Measurements from ENCODE around the gene U2AF2. TPM values are rescaled to one million over a fixed set of nuclear protein-coding genes. Genes with fewer than 3 reads are reported as not detected.

Gene U2AF2
- total and polyA plus RNA-seq, 9 of the 15 experiments (the other 6 are each of a cell fraction or from before 2014, with no cell fraction given), result 3.0 to 331 (median 157) TPM

- TF ChIP-seq, protein P1, sequence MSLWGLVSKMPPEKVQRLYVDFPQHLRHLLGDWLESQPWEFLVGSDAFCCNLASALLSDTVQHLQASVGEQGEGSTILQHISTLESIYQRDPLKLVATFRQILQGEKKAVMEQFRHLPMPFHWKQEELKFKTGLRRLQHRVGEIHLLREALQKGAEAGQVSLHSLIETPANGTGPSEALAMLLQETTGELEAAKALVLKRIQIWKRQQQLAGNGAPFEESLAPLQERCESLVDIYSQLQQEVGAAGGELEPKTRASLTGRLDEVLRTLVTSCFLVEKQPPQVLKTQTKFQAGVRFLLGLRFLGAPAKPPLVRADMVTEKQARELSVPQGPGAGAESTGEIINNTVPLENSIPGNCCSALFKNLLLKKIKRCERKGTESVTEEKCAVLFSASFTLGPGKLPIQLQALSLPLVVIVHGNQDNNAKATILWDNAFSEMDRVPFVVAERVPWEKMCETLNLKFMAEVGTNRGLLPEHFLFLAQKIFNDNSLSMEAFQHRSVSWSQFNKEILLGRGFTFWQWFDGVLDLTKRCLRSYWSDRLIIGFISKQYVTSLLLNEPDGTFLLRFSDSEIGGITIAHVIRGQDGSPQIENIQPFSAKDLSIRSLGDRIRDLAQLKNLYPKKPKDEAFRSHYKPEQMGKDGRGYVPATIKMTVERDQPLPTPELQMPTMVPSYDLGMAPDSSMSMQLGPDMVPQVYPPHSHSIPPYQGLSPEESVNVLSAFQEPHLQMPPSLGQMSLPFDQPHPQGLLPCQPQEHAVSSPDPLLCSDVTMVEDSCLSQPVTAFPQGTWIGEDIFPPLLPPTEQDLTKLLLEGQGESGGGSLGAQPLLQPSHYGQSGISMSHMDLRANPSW (CRISPR knock-in tag; IDR thresholded peaks at IDR 0.05), result no peak
- no peak for TF ChIP-seq SAFB (IDR thresholded peaks at IDR 0.05; ENCODE audit: borderline replicate concordance, low read depth, low read length)
- no peak for TF ChIP-seq ZNF507 (tag; conservative IDR thresholded peaks at IDR 0.05)
- TF ChIP-seq ETV6 (IDR thresholded peaks at IDR 0.05; ENCODE audit: borderline replicate concordance in 1 of 2, low read depth in 2 of 2, low read length in 1 of 2), result no peak
- TF ChIP-seq ETV6 (CRISPR knock-in tag; IDR thresholded peaks at IDR 0.05; ENCODE audit: borderline replicate concordance), result no peak
- peak; percentile 37; the same call in 1 of the 2 replicates for TF ChIP-seq NFIC (IDR thresholded peaks at IDR 0.05)
- no peak for TF ChIP-seq SREBF2 (CRISPR knock-in tag; IDR thresholded peaks at IDR 0.05)
- TF ChIP-seq, protein P2, sequence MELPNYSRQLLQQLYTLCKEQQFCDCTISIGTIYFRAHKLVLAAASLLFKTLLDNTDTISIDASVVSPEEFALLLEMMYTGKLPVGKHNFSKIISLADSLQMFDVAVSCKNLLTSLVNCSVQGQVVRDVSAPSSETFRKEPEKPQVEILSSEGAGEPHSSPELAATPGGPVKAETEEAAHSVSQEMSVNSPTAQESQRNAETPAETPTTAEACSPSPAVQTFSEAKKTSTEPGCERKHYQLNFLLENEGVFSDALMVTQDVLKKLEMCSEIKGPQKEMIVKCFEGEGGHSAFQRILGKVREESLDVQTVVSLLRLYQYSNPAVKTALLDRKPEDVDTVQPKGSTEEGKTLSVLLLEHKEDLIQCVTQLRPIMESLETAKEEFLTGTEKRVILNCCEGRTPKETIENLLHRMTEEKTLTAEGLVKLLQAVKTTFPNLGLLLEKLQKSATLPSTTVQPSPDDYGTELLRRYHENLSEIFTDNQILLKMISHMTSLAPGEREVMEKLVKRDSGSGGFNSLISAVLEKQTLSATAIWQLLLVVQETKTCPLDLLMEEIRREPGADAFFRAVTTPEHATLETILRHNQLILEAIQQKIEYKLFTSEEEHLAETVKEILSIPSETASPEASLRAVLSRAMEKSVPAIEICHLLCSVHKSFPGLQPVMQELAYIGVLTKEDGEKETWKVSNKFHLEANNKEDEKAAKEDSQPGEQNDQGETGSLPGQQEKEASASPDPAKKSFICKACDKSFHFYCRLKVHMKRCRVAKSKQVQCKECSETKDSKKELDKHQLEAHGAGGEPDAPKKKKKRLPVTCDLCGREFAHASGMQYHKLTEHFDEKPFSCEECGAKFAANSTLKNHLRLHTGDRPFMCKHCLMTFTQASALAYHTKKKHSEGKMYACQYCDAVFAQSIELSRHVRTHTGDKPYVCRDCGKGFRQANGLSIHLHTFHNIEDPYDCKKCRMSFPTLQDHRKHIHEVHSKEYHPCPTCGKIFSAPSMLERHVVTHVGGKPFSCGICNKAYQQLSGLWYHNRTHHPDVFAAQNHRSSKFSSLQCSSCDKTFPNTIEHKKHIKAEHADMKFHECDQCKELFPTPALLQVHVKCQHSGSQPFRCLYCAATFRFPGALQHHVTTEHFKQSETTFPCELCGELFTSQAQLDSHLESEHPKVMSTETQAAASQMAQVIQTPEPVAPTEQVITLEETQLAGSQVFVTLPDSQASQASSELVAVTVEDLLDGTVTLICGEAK (IDR thresholded peaks at IDR 0.05), result peak; percentile 92
- TF ChIP-seq, protein P2 (CRISPR knock-in tag; IDR thresholded peaks at IDR 0.05), result peak; percentile 78
- TF ChIP-seq, protein P3, sequence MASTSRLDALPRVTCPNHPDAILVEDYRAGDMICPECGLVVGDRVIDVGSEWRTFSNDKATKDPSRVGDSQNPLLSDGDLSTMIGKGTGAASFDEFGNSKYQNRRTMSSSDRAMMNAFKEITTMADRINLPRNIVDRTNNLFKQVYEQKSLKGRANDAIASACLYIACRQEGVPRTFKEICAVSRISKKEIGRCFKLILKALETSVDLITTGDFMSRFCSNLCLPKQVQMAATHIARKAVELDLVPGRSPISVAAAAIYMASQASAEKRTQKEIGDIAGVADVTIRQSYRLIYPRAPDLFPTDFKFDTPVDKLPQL (IDR thresholded peaks at IDR 0.05; ENCODE audit: extremely low read depth, insufficient read length), result no peak
These were observed 26.6 kb downstream of the U2AF2 start (continued) for GRCh38 chr19:55681131-55682092.

All from K562 (cell line).